BJ (cell line): ENCODE measurements around the gene AVPR2. TPM values are rescaled to one million over a fixed set of nuclear protein-coding genes. Genes with fewer than 3 reads are reported as not detected.

Source experiments
- CTCF ChIA-PET: fragments of 350-600 bp; formaldehyde crosslinking; extraction: SDS; loops from one replicate; lab custom pipeline; 2021; ENCODE audit warnings: antibody characterized with exemption, inconsistent platforms; lab: Yijun Ruan, JAX
- POLR2A ChIA-PET: fragments of 300-600 bp; sonication (Branson Sonifier 250); formaldehyde crosslinking; extraction: SDS; loops from one replicate; lab custom pipeline; 2021; ENCODE audit warnings: antibody characterized with exemption; lab: Charles Lee
- DNase-seq: peaks from one replicate; pipeline ENCODE4 v3.0.0-alpha.2; 2011; ENCODE audit warnings: low read depth
- H3K27me3 ChIP-seq: 2 replicates; pipeline ENCODE4 v1.6.0; 2011; ENCODE audit warnings: low read length; ENCODE audit not compliant: control insufficient read depth, insufficient read depth
- H3K36me3 ChIP-seq: 2 replicates; pipeline ENCODE4 v1.5.1; 2011; ENCODE audit warnings: low read length; ENCODE audit not compliant: control insufficient read depth, insufficient read depth
- H3K4me3 ChIP-seq: 2 replicates; pipeline ENCODE4 v1.5.1; 2011; ENCODE audit warnings: low read depth, mild to moderate bottlenecking, control low read depth, low read length
- polyA plus RNA-seq: library from polyadenylated mRNA; depleted of rRNA; stranded (reverse); fragments of >200 nt; gene quantifications from 2 replicates; pipeline ENCODE4 v1.2.3, GENCODE V29; 2011
- TF ChIP-seq, protein P1 (sequence below): IDR thresholded peaks from 2 replicates; pipeline ENCODE4 v1.5.1; 2011; ENCODE audit warnings: low read depth, mild to moderate bottlenecking, control low read depth, inconsistent platforms, low read length, moderate library complexity; ENCODE audit not compliant: insufficient read depth

The AVPR2 gene
- polyA plus RNA-seq, 1 experiment: not detected

DNA sequence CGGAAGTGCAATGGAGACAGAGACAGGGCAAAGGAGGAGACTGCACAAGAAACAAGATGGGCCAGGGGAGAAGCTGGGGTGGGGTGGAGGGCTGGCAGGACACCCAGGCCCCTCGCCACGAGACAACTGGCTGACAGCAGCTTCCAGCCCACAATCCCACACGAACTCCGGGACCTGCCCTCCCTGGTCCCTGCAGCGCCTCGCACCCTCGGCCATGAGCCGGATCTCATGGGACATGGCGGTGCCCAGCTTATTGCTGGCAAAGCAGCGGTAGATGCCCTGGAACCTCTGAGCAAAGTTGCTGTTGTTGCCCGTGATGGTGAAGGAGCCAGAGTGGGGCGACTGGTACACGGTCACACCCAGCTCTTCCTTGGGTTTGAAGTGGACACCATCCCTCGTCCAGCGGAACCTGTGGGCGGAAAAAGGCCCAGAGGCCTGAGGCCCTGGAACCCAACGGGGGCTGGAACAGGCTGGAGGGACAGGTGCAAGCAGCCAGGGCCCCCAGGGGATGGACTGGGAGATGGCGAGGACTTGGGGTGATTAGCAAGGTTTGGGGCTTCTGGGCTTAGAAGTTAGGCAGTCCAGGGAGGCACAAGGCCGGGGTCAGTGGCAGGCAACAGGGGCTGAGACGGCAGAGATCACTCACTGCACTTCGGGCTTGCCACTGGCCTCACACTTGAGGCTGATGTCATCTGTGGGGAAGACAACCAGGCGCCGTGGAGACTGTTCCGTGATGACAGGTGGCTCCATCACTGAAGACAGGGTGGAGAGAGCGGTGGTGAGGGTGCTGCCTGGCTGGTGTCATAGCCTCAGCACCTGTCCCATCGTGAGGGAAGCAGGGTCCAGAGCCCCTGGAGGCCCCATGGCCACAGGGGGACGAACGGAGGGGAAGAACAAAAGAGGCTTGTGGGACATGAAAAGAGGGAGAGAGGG is 32.3 kb upstream of the AVPR2 start:
- POLR2A ChIA-PET: no interaction called here
- DNase-seq: no peak
- H3K27me3 ChIP-seq: no peaks in the 10 kb centered on the region
- peaks cover 8% of the 10 kb centered on the region for H3K36me3 ChIP-seq
- H3K4me3 ChIP-seq: no peak overlapping the region
- TF ChIP-seq, protein P1, sequence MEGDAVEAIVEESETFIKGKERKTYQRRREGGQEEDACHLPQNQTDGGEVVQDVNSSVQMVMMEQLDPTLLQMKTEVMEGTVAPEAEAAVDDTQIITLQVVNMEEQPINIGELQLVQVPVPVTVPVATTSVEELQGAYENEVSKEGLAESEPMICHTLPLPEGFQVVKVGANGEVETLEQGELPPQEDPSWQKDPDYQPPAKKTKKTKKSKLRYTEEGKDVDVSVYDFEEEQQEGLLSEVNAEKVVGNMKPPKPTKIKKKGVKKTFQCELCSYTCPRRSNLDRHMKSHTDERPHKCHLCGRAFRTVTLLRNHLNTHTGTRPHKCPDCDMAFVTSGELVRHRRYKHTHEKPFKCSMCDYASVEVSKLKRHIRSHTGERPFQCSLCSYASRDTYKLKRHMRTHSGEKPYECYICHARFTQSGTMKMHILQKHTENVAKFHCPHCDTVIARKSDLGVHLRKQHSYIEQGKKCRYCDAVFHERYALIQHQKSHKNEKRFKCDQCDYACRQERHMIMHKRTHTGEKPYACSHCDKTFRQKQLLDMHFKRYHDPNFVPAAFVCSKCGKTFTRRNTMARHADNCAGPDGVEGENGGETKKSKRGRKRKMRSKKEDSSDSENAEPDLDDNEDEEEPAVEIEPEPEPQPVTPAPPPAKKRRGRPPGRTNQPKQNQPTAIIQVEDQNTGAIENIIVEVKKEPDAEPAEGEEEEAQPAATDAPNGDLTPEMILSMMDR: no peak
- CTCF ChIA-PET: no interaction called here

DNA sequence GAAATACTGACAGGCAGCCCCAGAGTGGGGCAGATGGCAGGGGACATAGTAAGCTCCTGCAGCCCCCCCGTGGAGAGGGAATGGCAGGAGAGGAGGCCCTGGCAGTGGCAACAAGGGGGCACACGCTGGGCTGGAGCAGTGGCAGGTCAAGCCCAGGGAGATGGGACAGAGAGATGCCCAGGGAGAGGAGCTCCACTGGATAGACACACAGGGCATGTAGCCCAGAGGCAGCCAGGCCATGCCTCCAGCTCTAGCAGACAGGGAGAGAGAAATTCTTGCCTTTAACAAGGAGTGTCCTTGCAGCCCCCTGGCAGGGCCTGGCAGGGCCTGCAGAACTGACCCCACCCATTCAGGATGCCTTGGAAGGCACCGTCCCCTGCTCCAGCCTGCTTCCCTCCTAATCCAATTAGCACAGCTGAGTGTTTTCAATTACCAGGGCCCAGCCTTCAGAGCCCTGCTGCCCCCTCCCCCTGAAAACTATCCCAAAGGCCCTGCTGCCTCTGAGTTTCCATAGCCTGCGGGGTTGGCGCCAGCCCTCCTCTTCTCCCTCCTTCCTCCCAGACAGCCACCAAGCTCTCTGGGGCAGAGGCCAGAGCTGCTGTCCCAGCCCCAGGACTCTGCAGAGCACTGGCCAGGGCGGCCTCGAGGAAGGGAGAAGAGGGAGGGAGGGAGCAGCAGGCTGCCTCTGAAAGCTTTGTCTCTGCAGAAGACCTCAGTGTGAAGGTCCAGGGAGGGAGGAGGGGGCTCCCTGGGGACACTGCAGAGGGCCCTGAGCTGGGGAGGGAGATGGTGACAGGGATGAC is 31.0 kb upstream of the AVPR2 start:
- CTCF ChIA-PET: no interaction called here
- POLR2A ChIA-PET: no interaction called here
- H3K27me3 ChIP-seq: no peaks in the 10 kb centered on the region
- H3K36me3 ChIP-seq: peaks cover 8% of the 10 kb centered on the region
- H3K4me3 ChIP-seq: no peak overlapping the region
- TF ChIP-seq, protein P1: no peak
- no peak for DNase-seq

DNA sequence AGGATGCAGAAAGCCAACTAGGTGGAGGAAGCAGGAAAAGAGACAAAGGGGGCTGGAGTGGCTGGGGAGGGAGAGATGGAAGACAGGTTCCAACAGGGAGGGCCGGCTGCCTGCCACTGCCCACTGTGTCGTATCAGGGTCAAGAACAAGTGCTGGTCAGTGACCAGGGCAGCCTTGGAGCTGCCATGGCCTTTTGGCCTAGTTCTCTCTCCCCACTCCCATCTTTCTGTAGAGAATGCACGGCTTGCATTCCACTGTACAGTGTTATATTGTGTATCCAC is 30.4 kb upstream of the AVPR2 start:
- TF ChIP-seq, protein P1: no peak
- ChIA-PET POLR2A (no interaction called here), CTCF (no interaction called here)
- no peak for DNase-seq
- Histone ChIP-seq H3K4me3 (no peak overlapping the region), H3K36me3 (peaks cover 7% of the 10 kb centered on the region), H3K27me3 (no peaks in the 10 kb centered on the region)

DNA sequence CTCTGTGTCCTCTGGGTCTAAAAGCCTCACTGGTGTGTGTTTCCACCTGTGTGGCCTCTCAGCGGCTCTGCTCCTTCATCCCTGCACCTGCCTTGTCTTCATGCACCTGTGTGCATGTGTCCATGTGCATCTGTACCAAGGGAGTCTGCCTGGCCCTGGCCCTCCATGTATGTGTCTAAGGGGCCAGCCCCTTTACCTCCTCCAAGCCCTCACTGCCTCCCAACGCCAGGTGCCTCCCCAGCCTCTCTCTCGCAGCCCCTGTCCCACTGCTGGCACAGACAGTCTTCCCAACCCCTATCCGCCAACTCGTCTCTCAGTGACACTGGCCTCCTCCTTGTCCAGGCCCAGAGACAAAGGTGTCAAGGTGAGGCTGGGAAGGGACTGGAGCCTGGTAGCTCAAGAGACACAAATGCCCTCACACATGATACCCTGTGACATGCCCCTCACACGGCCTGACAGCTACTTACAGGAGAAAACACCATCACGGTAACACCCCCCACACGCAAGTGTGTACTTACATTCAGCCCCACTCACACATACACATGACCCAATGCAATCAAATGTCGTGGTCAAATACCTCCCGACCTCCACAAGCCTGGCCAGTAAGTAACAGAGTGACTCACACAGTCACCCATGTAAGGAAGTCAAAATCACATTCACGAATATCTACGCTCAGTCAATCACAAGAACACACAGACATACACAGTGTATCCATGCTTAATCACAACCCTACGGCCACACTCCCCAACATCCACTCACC is 29.9 kb upstream of the AVPR2 start:
- H3K4me3 ChIP-seq: no peak overlapping the region
- CTCF ChIA-PET: no interaction called here
- no peaks in the 10 kb centered on the region for H3K27me3 ChIP-seq
- TF ChIP-seq, protein P1: no peak
- POLR2A ChIA-PET: no interaction called here
- no peak for DNase-seq
- H3K36me3 ChIP-seq: peaks cover 6% of the 10 kb centered on the region
